GM21723 (cell line): ENCODE results near the gene TSPAN4.

ENCODE experiments used
- ATAC-seq: cut with Tn5 transposase; IDR thresholded peaks from one replicate; pipeline ENCODE4 v1.9.1; 2021; ENCODE audit warnings: mild to moderate bottlenecking, moderate library complexity; ENCODE audit not compliant: unreplicated experiment

TSPAN4 gene, protein sequence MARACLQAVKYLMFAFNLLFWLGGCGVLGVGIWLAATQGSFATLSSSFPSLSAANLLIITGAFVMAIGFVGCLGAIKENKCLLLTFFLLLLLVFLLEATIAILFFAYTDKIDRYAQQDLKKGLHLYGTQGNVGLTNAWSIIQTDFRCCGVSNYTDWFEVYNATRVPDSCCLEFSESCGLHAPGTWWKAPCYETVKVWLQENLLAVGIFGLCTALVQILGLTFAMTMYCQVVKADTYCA

DNA sequence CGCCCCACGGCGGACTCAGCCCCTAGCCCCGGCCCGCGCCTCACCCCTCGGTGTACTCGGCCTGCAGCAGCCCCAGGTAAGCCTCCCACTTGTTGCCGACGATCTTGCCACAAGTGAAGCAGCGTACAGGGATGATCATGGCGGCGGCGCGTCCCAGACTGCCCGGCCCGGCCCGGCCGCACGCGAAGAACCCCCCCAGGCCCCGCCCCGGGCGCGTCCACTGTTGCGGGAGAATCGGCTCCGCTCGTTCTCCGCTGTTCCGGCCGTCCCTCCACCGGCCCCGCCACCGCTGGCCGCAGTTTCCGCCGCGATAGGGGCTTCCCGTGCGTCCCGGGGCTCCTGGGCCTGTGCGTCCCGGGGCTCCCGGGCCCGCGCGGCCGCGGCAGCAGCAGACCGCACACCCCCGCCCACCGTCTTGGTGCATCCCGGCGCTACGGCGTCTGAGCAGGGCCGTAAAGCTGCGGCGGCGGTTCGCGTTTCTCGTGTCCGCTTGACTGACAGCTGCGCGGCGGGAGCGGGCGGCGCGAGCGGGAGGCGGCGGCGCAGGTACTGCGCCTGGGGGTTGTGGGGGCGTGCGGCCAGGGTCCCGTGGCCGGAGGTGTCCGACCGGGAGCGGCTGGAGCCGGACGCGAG is at the start of gene TSPAN4, which contains the start of gene POLR2L:
TSS of gene TSPAN4 (plus strand) at position 483 of the 633 bp plus-strand sequence. CDS start 7,453 bp downstream, outside the sequence.
TSS of gene POLR2L (minus strand) at position 160 of the 633 bp plus-strand sequence. CDS start at position 139, 21 bp downstream.
- peak; percentile 63 for ATAC-seq

DNA sequence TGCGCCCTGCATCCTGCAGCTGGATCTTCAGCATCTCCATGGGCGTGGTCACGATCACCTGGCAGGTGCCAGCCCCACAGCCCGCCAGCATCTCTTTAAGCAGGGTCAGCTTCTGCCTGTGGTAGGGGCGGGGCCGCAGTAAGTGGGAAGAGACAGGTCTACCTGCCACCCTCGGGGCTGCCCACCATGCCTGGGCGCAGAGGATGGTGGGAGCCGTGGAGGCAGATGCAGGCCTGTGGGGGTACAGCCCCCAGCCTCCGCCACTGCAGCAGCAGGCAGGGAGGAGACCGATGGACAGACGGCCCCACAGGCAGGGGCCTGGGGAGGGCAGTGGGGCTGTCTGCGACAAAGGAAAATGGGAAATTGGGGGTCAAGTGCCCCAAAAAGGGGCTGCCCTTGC is 49.8 kb upstream of the TSPAN4 start:
- no peak for ATAC-seq

DNA sequence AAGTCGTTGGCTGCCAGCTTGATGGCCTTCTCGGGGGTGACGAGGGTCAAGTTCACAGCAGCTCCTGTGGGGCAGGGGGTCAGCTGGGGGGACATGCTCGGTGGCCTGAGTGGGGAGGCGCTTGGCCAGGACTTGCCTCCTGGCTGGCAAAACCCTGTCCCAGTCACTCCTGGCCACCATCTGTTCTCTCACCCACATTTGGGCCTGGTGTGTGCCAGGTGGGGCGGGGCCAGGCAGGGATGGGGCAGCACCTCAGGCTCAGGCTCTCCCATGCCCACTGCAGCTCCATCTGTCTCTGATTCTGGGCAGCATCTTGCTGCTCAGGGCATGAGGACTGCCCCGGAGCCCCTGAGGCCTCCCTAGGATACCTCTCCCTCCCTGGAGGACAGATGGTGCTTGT is 49.1 kb upstream of the TSPAN4 start:
- ATAC-seq = no peak

DNA sequence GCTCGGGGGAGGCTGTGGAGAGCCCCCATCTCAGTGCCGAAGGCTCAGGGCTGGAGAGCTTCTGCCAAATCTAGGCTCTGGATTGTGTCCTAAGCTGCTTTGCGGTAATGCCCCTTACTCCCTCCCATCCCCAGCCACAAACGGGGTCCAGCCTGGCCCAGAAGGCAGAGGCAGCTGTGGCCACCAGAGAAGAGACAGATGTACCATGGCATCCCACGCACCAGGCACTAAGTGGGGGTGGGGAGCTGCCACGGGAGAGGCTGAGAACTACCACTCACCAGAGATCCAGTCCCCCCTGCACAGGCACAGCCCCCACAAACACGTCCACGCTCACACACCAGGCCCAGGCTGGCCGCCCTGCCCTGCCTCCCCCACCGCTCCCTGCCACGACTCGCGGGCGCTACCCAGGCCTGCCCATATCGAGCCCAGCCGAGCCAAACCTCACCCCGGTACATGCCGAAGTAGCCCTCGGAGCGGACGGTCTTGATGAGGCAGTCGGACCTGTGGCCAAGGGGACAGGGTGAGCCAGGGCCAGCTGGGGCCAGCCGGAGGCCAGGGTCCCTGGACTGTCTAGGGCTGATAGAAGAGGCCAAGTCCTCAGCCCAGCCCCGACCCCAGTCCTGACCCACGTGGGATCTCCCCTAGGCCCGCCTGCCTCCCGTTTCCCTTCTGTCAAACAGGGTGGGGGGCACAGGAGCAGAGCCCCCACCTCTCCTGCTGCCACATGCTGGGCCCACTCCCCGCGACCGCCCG is 48.5 kb upstream of the TSPAN4 start:
- no peak for ATAC-seq

DNA sequence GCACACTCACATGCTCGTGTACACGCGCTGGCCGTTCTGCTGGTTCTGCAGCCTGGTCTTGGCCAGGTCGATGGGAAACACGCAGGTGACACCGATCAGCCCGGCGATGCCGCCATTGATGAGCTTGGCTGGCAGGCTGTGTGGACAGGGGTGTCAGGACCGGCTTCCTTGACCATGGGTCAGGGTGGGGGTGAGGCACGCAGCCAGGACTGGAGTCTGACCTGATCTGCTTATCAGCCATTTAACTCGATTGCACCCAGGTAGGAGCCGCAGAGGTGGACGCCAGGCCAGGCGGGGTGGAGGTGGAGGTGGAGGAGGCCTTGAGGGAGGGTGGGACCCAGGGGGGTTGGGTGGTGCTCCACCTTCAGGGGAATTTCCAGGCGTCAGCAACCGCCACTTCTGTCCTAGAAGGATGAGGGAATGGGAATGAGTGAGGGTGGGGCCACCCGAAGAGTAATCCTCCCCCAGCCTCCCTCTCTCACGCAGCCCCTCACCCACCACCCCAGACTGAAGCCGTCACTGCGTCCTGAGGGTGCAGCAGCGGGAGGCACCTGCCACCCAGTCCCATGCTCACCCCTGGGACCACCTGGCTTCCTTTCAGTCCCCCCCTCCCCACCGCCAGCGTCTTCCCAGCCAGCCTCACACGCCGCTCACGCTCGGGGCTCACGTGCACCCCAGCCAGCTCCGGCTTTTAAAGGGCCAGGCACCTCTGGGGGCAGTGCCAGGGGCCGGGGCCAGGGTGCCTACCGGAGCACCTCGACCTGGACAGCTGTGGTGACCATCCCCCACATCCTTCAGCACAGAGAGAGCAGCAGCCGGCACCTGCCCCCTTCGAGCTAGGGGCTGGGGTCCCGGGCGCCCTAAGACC is 47.7 kb upstream of the TSPAN4 start:
- no peak for ATAC-seq

DNA sequence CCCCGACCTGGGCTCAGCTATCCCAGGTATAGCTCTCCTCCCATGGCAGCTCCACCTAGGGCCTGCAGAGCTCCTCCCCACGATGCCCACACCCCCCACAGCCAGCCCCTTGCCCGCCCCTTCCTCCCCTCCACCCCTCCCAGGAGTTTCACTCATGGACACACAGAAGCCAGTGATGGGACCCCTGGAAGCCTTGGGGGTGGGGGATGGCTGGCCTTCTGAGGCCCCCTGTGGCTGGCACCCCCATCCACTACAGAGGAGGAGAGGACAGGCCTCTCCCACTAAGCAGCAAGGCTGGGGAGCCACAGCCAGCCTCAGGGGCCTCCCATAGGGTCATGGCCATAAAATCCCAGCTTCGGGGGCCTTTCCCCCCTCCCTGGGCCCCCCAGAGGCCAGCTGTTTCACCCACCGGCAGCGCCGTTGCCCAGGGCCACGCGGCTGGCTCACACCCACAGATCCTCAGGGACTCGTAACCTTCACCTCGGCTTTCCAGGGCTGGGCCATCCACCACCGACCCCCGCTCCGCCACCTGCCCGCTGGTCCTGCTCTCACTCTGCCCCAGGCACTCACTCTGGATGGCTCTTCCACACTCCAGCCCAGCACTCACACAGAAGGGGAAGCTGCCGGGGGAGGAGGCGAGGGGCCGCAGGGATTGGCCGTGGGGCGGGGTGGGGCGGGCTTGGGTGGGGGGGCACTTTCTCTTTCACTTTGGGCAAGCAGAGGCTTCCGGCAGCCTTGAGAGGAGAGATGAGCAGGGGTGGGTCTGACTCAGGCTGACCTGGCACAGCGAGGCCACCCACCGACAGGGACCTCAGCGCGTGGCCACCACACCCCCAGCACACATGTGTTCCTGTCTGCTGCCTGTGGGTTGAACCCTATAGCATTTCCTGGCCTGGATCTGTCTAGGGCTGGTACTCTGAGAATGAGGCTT is 46.8 kb upstream of the TSPAN4 start:
- no peak for ATAC-seq

DNA sequence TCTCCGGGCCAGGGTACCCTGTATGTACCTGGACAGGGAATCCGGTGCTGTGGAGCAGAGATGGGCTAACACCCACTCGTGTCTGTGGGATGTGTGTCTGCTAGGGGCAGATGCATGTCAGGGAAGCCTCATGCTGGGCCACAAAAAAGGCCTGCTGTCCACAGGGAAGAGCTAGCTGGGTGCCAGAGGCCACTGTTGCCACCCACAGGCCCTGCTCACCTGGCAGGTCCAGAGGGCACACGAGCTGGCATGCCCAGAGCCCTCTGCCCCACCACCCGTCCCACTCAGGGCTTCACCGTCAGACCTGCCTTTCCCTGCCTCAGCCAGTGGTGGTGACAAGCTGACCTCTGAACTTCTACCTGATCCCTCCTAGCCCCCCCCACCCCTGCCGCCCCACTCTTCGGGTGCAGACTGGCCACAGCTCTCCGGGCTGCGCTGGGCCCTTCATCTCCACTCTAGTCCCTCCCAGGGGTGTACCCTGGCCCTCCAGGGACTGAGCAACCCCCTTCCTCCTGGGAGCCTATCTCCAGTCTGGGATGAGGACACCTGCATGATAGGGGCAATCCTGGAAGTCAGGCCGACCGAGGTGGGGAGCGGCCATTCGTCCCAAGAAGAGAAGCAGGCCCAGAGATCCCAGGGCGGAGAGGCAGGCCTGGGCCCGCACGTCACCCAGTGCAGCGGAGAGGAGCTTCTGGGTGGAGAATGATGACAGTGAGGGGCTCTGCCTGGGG is 45.9 kb upstream of the TSPAN4 start:
- ATAC-seq = no peak

DNA sequence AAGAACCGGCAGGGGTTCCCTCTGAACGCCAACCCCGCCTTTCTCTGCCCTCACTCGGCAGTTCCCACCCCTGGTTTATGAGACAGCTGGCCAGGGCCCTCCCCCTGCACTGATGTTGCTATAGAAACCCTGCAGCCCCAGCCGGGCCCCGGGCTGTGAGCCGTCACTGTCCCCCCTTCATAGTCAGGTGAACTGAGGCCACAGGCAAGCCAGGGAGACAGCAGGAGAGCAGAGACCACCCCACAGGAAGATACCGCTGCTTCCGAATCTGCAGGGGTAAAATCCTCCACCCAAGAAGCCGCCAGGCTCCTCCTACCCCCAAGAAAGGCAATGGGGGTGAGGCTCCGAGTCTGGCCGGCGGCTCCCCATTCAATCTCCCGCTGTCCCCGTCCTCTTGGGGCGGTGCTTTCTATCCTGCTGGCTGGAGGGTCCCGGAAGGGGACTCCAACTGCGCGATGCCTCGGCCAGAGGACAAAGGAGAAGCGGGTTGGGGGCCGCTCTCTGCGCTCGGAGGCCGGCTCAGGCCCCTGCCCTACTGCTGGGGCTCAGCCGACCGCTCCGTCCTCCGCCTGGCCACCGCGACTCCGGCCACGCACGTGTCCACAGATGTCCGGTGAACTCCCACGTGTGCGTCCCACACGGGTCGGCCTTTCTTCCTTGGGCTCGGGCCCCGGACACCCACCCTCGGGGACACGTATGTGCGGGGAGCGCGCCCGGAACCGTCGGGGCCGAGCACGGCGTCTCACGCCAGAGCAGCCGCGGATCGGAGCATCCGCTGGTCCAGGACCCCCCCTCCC is 45.2 kb upstream of the TSPAN4 start:
- peak; percentile 45 for ATAC-seq

DNA sequence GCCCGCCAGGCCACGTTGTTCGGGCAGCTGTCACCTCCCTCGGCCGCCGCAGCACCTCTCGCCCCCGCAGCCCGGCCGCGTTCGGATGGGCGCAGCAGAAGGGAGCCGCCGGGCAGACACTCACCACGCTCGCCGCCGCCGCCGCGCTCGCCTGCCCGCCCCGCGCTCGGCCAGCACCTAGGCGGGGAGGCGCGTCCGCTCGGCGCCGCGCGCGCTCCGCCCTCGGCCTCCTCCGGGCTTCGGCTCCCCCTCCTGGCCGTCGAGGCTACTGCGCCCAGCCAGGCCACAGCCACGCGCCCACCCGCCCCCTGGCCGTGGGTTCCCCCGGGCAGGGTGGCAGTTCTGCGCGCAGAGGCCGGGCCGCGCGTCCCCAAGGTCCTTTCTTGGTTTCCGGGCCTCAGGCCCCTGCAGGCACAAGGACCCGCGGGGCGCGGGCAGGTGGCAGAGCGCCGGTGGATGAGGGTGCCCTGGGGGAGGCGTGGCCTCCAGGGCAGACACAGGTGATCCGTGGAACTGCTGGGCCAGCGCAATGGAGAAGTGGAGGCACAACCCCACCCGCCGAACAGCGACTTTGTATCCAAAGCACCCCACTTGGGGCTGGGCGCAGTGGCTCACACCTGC is 44.4 kb upstream of the TSPAN4 start, which contains the start of gene SLC25A22:
TSS of gene SLC25A22 (minus strand) at position 189 of the 621 bp plus-strand sequence. CDS start 3,275 bp downstream, outside the sequence.
- ATAC-seq = peak; percentile 67

DNA sequence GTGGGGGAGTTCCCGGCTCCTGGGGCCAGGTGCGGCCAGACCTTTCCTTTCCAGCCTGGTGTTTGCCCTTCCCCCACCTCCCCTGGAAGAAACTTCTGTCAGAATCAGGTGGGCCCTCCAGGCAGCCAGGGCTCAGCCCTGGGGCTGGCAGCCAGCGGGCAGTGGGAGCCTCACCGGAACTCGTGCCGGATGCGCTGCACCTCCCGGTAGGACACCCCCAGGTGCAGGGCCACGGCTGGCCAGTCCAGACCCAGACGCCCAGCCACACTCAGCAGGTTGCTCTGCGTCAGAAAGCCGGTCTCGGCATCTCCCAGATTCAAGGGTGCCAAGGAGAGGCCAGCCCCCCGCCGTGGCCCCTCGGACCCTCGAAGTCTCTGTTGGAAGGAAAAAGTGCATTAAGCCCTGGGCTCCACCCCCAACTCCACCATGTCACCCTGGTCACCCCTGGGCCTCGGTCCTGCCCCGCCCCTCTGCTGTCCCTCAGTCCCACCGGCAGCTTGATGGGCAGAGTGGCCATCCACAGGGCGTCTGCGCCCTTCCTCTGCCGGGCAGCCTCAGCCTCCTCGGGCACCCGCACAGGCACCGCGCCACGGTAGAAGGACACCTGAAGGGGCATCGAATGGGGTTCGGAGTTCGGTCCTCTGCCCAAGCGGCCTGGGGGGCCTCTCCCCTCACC is 42.9 kb upstream of the TSPAN4 start:
- ATAC-seq = no peak

DNA sequence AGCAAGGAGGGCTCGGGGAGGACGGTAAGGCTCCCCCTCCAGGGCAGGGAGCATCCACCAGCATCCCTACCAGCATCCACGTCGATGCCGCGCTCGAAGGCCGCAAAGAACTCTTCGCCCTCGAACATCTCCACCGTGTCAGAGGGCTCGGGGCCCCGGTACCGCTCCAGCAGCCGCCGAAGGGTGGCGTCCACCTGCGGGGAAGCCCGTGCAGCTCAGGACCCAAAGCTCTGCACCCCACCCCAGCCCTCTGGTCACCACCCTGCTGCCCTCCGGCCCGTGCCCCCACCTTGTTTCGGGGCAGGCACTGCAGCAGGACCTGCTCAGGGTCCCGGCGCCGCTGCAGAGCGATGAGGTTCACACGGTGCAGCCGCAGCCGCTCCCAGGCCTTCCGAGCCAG is 42.2 kb upstream of the TSPAN4 start:
- ATAC-seq = no peak

DNA sequence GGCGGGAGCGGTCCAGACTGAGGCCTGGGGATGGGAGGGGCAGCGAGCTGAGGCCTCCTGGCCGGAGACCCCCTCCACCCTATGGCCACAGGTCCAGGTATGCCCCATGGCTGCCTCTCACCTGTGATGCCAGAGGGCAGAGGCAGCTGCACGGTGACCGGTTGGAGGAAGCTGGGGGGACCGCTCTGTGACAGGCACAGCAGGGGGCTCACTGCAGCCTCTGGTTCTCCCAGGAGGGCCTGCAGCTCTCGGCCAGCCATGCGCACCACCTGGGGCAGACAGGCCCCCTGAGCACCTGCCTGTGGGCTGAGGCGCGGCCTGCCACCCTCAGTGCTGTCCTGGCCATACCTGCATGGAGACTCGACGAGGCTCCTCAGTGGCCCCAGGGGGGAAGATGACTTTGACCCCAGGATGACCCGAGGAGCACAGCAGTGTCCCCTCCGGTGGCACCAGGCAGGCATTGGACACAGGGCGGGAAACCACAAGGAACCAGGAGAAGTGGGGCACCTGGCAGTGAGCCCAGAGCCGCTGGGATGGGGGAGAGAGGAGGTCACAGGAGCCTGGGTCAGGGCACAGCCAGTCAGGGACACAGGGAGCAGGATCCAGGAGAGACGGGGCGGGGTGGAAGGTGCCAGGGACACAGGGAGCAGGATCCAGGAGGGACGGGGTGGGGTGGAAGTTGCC is 41.4 kb upstream of the TSPAN4 start:
- ATAC-seq = no peak

DNA sequence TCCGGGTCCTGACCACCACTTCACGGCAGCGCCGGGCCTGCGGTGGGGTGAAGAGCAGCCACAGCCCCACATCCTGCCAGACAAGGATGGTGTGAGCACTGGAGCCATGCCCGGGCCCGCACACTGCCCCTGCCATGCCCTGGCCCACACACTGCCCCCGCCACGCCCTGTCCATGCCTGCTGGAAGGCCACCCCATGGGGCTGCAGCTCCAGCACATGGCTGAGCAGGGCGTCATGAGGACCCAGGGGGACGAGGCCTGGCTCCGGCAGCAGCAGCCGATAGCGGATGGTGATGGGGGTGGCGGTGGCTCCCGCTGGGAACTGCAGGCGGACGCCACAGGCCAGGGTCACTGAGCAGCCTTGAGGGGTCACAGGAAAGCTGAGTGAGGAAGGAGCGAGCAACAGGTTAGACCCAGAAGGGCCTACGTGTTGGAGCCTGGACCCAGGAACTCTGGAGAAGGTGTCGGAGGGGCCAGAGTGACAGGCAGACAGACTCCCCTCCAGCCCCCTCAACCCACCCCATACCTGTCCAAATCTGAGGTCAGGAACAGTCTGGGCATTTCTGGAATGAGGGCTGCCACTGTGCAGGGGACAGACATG is 40.5 kb upstream of the TSPAN4 start:
- no peak for ATAC-seq

DNA sequence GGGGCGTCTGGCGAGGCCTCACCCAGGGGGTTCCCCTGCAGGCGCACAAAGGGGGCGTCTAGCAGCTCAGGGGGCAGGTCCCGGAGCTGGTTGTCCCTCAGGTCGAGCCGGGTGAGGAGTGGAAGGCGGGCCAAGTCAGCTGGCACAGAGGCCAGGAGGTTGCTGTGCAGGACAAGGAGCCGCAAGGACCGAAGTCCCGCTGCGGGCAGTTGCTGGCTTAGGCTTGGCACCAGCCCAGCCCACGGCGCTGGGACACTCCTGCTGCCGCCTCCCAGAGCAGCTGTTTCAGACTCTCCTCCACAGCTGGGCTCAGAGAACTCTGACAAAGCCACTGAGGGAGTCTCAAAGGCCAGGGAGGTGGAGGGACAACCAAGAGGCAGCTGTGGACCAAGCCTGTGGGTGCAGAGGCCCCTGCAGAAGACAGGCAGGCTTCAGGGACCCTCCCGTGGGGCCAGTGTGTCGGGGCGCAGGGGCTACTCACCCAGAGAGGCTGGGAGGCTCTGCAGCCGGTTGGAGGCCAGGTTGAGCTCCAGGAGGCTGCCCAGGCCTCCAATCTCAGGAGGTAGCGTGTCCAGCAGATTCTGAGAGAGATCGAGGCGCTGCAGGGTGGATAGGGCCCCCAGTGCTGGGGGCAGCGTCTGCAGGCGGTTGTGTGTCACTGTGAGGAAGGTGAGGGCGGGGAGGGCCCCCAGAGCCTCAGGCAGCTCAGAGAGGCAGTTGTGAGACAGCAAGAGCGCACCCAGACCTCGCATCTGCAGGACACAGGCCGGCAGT is 39.8 kb upstream of the TSPAN4 start:
- ATAC-seq = no peak

DNA sequence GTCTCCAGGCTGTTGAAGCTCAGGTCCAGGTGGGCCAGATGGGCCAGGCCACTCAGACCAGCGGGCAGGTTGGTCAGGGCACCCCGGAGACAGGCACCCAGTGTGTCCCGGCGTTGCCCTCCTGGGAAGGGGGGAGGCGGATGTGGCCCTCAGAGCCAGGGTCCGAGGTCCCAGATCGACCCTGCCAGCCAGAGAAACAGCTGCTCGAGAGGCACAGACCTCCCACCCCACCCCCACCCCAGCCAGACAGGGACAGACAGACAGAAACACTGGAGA is 39.2 kb upstream of the TSPAN4 start:
- ATAC-seq = no peak
